GM23338 (cell line): ENCODE data around the gene OR51M1. TPM values are rescaled to one million over a fixed set of nuclear protein-coding genes. Genes with fewer than 3 reads are reported as not detected.

Experiments
- ATAC-seq: fragments of 200-7000 bp; cut with Tn5 transposase; 3 replicates; pipeline ENCODE4 v1.9.1; 2020
- DNase-seq: peaks from one replicate; pipeline ENCODE4 v3.0.0-alpha.2; 2015; ENCODE audit warnings: low spot score
- H2AFZ ChIP-seq: fragments of 200-600 bp; sonication (generic); 2 replicates; pipeline ENCODE4 v1.8.0; 2016; ENCODE audit warnings: antibody characterized with exemption, mild to moderate bottlenecking, moderate library complexity
- H3F3A ChIP-seq: fragments of 200-600 bp; sonication (generic); replicated peaks from 2 replicates; pipeline ENCODE4 v1.8.0; 2017; ENCODE audit warnings: antibody characterized with exemption, mixed run types, low read depth
- H3K27ac ChIP-seq: fragments of 200-600 bp; sonication (generic); 2 replicates; pipeline ENCODE4 v1.6.1; 2016; ENCODE audit warnings: low read depth
- H3K27me3 ChIP-seq: fragments of 200-600 bp; sonication (generic); 2 replicates; pipeline ENCODE4 v1.8.0; 2016; ENCODE audit warnings: mild to moderate bottlenecking, mixed run types, moderate library complexity; ENCODE audit not compliant: insufficient read depth
- H3K36me3 ChIP-seq: fragments of 200-600 bp; sonication (generic); 2 replicates; pipeline ENCODE4 v1.8.0; 2016; ENCODE audit warnings: mild to moderate bottlenecking; ENCODE audit not compliant: insufficient read depth
- H3K4me1 ChIP-seq: fragments of 200-600 bp; sonication (generic); 2 replicates; pipeline ENCODE4 v1.8.0; 2016; ENCODE audit warnings: mild to moderate bottlenecking, moderate library complexity; ENCODE audit not compliant: insufficient read depth
- H3K4me2 ChIP-seq: fragments of 200-600 bp; sonication (generic); 2 replicates; pipeline ENCODE4 v1.7.1; 2017; ENCODE audit warnings: mixed run types
- H3K4me3 ChIP-seq: fragments of 200-600 bp; sonication (generic); 2 replicates; pipeline ENCODE4 v1.6.1; 2016; ENCODE audit warnings: mixed run types
- H3K79me2 ChIP-seq: fragments of 200-600 bp; sonication (generic); replicated peaks from 2 replicates; pipeline ENCODE4 v1.8.0; 2017; ENCODE audit warnings: mild to moderate bottlenecking; ENCODE audit not compliant: insufficient read depth
- H3K9me2 ChIP-seq: fragments of 200-600 bp; sonication (generic); 2 replicates; pipeline ENCODE4 v1.8.0; 2017; ENCODE audit not compliant: insufficient read depth
- H4K20me1 ChIP-seq: fragments of 200-600 bp; sonication (generic); replicated peaks from 2 replicates; pipeline ENCODE4 v1.8.0; 2017; ENCODE audit warnings: mild to moderate bottlenecking; ENCODE audit not compliant: insufficient read depth
- H3K27ac Mint-ChIP-seq: 2 replicates; pipeline ENCODE4 v1.8.0; 2020; ENCODE audit warnings: inconsistent platforms, mild to moderate bottlenecking, moderate library complexity, mixed read lengths
- H3K27me3 Mint-ChIP-seq: 3 replicates; pipeline ENCODE4 v1.8.0; 2022; ENCODE audit warnings: low read depth, mild to moderate bottlenecking, moderate library complexity, mixed read lengths, inconsistent platforms; ENCODE audit not compliant: insufficient read depth, poor library complexity
- H3K36me3 Mint-ChIP-seq: 3 replicates; pipeline ENCODE4 v1.8.0; 2021; ENCODE audit warnings: low read depth, mild to moderate bottlenecking, inconsistent platforms, moderate library complexity, mixed read lengths
- H3K4me1 Mint-ChIP-seq: 3 replicates; pipeline ENCODE4 v1.8.0; 2020; ENCODE audit warnings: mild to moderate bottlenecking, inconsistent platforms, mixed read lengths
- H3K4me3 Mint-ChIP-seq: 3 replicates; pipeline ENCODE4 v1.8.0; 2021; ENCODE audit warnings: moderate library complexity, mild to moderate bottlenecking, inconsistent platforms, mixed read lengths
- H3K9me3 Mint-ChIP-seq: 3 replicates; pipeline ENCODE4 v1.8.0; 2020; ENCODE audit warnings: moderate library complexity, mild to moderate bottlenecking, inconsistent platforms, mixed read lengths
- EZH2 ChIP-seq: fragments of 200-600 bp; sonication (generic); IDR thresholded peaks from one replicate; pipeline ENCODE4 v1.8.0; 2017; ENCODE audit warnings: antibody characterized with exemption, mild to moderate bottlenecking, low read depth; ENCODE audit not compliant: unreplicated experiment
- EZH2phosphoT487 ChIP-seq: fragments of 200-600 bp; sonication (generic); IDR thresholded peaks from one replicate; pipeline ENCODE4 v1.8.1; 2018; ENCODE audit warnings: antibody characterized with exemption; ENCODE audit not compliant: unreplicated experiment
- JUNB ChIP-seq: IDR thresholded peaks from one replicate; pipeline ENCODE4 v1.6.1; 2016; ENCODE audit warnings: antibody characterized with exemption; ENCODE audit not compliant: unreplicated experiment
- NANOG ChIP-seq: IDR thresholded peaks from 2 replicates; pipeline ENCODE4 v1.6.1; 2016; ENCODE audit warnings: antibody characterized with exemption, borderline replicate concordance
- POLR2AphosphoS5 ChIP-seq: IDR thresholded peaks from 2 replicates; pipeline ENCODE4 v1.6.1; 2016; ENCODE audit warnings: antibody characterized with exemption, low read depth
- STAT1 ChIP-seq: IDR thresholded peaks from one replicate; pipeline ENCODE4 v1.6.1; 2016; ENCODE audit warnings: antibody characterized with exemption; ENCODE audit not compliant: unreplicated experiment
- ZNF114 ChIP-seq: fragments of 250-450 bp; sonication (Bioruptor Pico); IDR thresholded peaks from 2 replicates; pipeline ENCODE4 v1.5.0; 2020; ENCODE audit warnings: mild to moderate bottlenecking, moderate library complexity
- ZNF331 ChIP-seq: fragments of 250-450 bp; sonication (Bioruptor Pico); IDR thresholded peaks from 2 replicates; pipeline ENCODE4 v1.5.0; 2020; ENCODE audit warnings: low read depth, mild to moderate bottlenecking, moderate library complexity
- polyA plus RNA-seq: library from polyadenylated mRNA; unstranded; fragments of >200 nt; fragmentation: Nextera tagmentation; extraction: Ambion mirVana; gene quantifications from 2 replicates; pipeline ENCODE4 v1.2.1, GENCODE V29; 2016
- total RNA-seq: library from RNA; depleted of rRNA; stranded (reverse); fragments of >200 nt; shearing (Covaris generic); gene quantifications from 2 replicates; pipeline ENCODE4 v1.2.3, GENCODE V29; 2014
- TF ChIP-seq, protein P1 (sequence below), 2 experiments: fragments of 200-600 bp in 1 of 2; sonication (generic) in 1 of 2; conservative IDR thresholded peaks; 2 replicates each; pipeline versions ENCODE4 v1.5.1 to v1.6.1; 2016 to 2017; ENCODE audit warnings: antibody characterized with exemption in 2 of 2, low read depth in 2 of 2, mild to moderate bottlenecking in 2 of 2, moderate library complexity in 1 of 2
- TF ChIP-seq, protein P2 (sequence below): fragments of 250-450 bp; sonication (Bioruptor Pico); IDR thresholded peaks from 2 replicates; pipeline ENCODE4 v1.5.0; 2020; ENCODE audit warnings: mild to moderate bottlenecking, moderate library complexity
- TF ChIP-seq, protein P3 (sequence below): IDR thresholded peaks from 2 replicates; pipeline ENCODE4 v1.6.1; 2016; ENCODE audit warnings: antibody characterized with exemption

The OR51M1 gene
- total and polyA plus RNA-seq, 2 experiments from 2014 or later, result 0.03 TPM; not detected in 1

DNA sequence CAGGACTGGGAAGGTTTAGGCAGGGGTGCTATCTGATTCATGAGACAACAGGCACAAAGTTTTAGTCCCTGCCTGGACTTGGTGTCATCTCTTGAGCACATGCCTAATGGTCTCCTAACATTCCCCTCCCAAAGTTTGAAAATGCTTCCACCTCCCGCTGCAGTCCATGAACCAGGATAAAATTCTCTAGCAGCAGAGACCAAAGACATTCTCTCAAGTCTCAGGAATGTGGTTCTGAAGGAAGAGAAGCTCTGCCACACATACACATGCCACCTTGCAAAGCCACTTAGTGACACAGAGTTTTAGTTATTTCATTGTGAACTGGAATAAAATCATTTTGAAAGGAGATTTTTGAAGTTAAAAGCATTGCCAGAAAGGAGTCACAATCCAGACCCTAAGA lies 16.8 kb upstream of the OR51M1 start:
- no peaks in the 10 kb centered on the region for H3K36me3 ChIP-seq
- H3K27me3 ChIP-seq, result no peaks in the 10 kb centered on the region
- H3K4me3 Mint-ChIP-seq, result no peak overlapping the region
- no peaks in the 10 kb centered on the region for H3K36me3 Mint-ChIP-seq
- peaks cover 2% of the 10 kb centered on the region for H3K27me3 Mint-ChIP-seq
- H2AFZ ChIP-seq, result no peak overlapping the region
- H4K20me1 ChIP-seq, result no peaks in the 10 kb centered on the region
- H3K4me1 Mint-ChIP-seq, result peaks cover 8% of the 10 kb centered on the region; the same call in 2 of the 3 replicates
- H3F3A ChIP-seq, result no peaks in the 10 kb centered on the region
- H3K4me1 ChIP-seq, result peaks cover 20% of the 10 kb centered on the region
- TF ChIP-seq, protein P1, sequence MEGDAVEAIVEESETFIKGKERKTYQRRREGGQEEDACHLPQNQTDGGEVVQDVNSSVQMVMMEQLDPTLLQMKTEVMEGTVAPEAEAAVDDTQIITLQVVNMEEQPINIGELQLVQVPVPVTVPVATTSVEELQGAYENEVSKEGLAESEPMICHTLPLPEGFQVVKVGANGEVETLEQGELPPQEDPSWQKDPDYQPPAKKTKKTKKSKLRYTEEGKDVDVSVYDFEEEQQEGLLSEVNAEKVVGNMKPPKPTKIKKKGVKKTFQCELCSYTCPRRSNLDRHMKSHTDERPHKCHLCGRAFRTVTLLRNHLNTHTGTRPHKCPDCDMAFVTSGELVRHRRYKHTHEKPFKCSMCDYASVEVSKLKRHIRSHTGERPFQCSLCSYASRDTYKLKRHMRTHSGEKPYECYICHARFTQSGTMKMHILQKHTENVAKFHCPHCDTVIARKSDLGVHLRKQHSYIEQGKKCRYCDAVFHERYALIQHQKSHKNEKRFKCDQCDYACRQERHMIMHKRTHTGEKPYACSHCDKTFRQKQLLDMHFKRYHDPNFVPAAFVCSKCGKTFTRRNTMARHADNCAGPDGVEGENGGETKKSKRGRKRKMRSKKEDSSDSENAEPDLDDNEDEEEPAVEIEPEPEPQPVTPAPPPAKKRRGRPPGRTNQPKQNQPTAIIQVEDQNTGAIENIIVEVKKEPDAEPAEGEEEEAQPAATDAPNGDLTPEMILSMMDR (conservative IDR thresholded peaks at IDR 0.05; ENCODE audit: low read depth in 2 of 2), result no peak
- no peak for TF ChIP-seq NANOG
- no peak for TF ChIP-seq POLR2AphosphoS5
- no peak for TF ChIP-seq ZNF331
- no peak for TF ChIP-seq EZH2
- no peak overlapping the region for H3K4me2 ChIP-seq
- H3K9me2 ChIP-seq, result no peaks in the 10 kb centered on the region
- H3K27ac Mint-ChIP-seq, result no peak overlapping the region
- no peak overlapping the region for H3K27ac ChIP-seq
- DNase-seq, result no peak
- no peak for ATAC-seq
- no peaks in the 10 kb centered on the region for H3K9me3 Mint-ChIP-seq
- H3K4me3 ChIP-seq, result no peak overlapping the region
- no peaks in the 10 kb centered on the region for H3K79me2 ChIP-seq

DNA sequence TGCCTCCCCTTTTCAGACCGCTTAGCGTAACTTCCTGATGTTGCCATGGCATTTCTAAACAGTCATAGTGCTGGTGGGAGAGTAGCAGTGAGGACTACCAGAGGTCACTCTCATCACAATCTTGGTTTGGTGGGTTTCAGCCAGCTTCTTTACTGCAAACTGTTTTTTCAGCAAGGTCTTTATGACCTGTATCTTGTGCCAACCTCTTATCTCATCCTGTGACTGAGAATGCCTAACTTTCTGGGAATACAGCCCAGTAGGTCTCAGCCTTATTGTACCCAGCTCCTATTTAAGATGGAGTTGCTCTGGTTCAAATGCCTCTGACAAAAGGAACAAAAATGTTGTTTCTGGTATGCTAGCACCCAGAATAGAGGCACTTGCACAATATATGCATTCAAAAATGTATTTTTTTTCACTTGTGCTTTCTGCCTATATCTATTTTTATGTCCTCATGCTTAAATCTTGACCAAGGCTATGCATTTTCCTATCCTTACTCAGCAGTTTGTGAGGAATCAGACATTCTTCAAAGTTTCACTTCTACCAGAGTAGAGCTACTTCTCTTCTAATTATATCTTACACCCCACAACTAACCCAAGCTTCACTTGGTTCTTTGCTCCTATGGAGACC lies 16.1 kb upstream of the OR51M1 start:
- no peaks in the 10 kb centered on the region for H3K36me3 ChIP-seq
- H3K4me1 ChIP-seq, result peaks cover 20% of the 10 kb centered on the region
- no peak for ATAC-seq
- no peak overlapping the region for H3K4me2 ChIP-seq
- H2AFZ ChIP-seq, result no peak overlapping the region
- Mint-ChIP-seq H3K4me1 (peaks cover 8% of the 10 kb centered on the region; the same call in 2 of the 3 replicates), H3K27me3 (peaks cover 2% of the 10 kb centered on the region), H3K36me3 (peaks cover under 1% of the 10 kb centered on the region; the same call in 1 of the 3 replicates), H3K27ac (no peak overlapping the region), H3K9me3 (peaks cover under 1% of the 10 kb centered on the region; the same call in 2 of the 3 replicates), H3K4me3 (no peak overlapping the region)
- no peaks in the 10 kb centered on the region for H3K9me2 ChIP-seq
- DNase-seq, result no peak
- H3F3A ChIP-seq, result no peaks in the 10 kb centered on the region
- H3K4me3 ChIP-seq, result no peak overlapping the region
- no peak overlapping the region for H3K27ac ChIP-seq
- no peaks in the 10 kb centered on the region for H4K20me1 ChIP-seq
- no peaks in the 10 kb centered on the region for H3K79me2 ChIP-seq
- H3K27me3 ChIP-seq, result no peaks in the 10 kb centered on the region
- TF ChIP-seq, protein P2, sequence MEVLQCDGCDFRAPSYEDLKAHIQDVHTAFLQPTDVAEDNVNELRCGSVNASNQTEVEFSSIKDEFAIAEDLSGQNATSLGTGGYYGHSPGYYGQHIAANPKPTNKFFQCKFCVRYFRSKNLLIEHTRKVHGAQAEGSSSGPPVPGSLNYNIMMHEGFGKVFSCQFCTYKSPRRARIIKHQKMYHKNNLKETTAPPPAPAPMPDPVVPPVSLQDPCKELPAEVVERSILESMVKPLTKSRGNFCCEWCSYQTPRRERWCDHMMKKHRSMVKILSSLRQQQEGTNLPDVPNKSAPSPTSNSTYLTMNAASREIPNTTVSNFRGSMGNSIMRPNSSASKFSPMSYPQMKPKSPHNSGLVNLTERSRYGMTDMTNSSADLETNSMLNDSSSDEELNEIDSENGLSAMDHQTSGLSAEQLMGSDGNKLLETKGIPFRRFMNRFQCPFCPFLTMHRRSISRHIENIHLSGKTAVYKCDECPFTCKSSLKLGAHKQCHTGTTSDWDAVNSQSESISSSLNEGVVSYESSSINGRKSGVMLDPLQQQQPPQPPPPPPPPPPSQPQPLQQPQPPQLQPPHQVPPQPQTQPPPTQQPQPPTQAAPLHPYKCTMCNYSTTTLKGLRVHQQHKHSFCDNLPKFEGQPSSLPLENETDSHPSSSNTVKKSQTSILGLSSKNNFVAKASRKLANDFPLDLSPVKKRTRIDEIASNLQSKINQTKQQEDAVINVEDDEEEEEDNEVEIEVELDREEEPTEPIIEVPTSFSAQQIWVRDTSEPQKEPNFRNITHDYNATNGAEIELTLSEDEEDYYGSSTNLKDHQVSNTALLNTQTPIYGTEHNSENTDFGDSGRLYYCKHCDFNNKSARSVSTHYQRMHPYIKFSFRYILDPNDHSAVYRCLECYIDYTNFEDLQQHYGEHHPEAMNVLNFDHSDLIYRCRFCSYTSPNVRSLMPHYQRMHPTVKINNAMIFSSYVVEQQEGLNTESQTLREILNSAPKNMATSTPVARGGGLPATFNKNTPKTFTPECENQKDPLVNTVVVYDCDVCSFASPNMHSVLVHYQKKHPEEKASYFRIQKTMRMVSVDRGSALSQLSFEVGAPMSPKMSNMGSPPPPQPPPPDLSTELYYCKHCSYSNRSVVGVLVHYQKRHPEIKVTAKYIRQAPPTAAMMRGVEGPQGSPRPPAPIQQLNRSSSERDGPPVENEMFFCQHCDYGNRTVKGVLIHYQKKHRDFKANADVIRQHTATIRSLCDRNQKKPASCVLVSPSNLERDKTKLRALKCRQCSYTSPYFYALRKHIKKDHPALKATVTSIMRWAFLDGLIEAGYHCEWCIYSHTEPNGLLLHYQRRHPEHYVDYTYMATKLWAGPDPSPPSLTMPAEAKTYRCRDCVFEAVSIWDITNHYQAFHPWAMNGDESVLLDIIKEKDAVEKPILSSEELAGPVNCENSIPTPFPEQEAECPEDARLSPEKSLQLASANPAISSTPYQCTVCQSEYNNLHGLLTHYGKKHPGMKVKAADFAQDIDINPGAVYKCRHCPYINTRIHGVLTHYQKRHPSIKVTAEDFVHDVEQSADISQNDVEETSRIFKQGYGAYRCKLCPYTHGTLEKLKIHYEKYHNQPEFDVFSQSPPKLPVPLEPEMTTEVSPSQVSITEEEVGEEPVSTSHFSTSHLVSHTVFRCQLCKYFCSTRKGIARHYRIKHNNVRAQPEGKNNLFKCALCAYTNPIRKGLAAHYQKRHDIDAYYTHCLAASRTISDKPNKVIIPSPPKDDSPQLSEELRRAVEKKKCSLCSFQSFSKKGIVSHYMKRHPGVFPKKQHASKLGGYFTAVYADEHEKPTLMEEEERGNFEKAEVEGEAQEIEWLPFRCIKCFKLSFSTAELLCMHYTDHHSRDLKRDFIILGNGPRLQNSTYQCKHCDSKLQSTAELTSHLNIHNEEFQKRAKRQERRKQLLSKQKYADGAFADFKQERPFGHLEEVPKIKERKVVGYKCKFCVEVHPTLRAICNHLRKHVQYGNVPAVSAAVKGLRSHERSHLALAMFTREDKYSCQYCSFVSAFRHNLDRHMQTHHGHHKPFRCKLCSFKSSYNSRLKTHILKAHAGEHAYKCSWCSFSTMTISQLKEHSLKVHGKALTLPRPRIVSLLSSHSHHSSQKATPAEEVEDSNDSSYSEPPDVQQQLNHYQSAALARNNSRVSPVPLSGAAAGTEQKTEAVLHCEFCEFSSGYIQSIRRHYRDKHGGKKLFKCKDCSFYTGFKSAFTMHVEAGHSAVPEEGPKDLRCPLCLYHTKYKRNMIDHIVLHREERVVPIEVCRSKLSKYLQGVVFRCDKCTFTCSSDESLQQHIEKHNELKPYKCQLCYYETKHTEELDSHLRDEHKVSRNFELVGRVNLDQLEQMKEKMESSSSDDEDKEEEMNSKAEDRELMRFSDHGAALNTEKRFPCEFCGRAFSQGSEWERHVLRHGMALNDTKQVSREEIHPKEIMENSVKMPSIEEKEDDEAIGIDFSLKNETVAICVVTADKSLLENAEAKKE (CRISPR knock-in tag), result no peak
- TF ChIP-seq EZH2phosphoT487 (no peak), ZNF114 (CRISPR knock-in tag) (no peak), STAT1 (no peak), JUNB (no peak), POLR2AphosphoS5 (no peak), NANOG (no peak)
- TF ChIP-seq, protein P3, sequence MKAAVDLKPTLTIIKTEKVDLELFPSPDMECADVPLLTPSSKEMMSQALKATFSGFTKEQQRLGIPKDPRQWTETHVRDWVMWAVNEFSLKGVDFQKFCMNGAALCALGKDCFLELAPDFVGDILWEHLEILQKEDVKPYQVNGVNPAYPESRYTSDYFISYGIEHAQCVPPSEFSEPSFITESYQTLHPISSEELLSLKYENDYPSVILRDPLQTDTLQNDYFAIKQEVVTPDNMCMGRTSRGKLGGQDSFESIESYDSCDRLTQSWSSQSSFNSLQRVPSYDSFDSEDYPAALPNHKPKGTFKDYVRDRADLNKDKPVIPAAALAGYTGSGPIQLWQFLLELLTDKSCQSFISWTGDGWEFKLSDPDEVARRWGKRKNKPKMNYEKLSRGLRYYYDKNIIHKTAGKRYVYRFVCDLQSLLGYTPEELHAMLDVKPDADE, result no peak
